ENCODE data around the gene LNX2. TPM values are rescaled to one million over a fixed set of nuclear protein-coding genes. Genes with fewer than 3 reads are reported as not detected.

Gene LNX2
- total RNA-seq, 1 experiment from 2014 or later, result 7.0 TPM

- peak; percentile 43 for DNase-seq (ENCODE audit: low spot score)
Measured at GRCh38 chr13:27607125-27607524, 13.2 kb downstream of the LNX2 start.

GRCh38 chr13:27605610-27606200 is 14.6 kb downstream of the LNX2 start:
- DNase-seq (ENCODE audit: low spot score), result no peak

- no peak for DNase-seq (ENCODE audit: low spot score)
Measured at GRCh38 chr13:27605099-27605498, 15.2 kb downstream of the LNX2 start.

- no peak for DNase-seq (ENCODE audit: low spot score)
Measured at GRCh38 chr13:27601803-27602202, 18.5 kb downstream of the LNX2 start.

- no peak for DNase-seq (ENCODE audit: low spot score)
Measured at GRCh38 chr13:27601208-27601607, 19.1 kb downstream of the LNX2 start.

GRCh38 chr13:27600711-27601110 is 19.6 kb downstream of the LNX2 start:
- no peak for DNase-seq (ENCODE audit: low spot score)

GRCh38 chr13:27599845-27600553 is 20.3 kb downstream of the LNX2 start:
- peak; percentile 74 for DNase-seq (ENCODE audit: low spot score)

GRCh38 chr13:27599096-27599495 is 21.2 kb downstream of the LNX2 start:
- DNase-seq (ENCODE audit: low spot score), result no peak

GRCh38 chr13:27595055-27595811 is 25.1 kb downstream of the LNX2 start:
- peak; percentile 36 for DNase-seq (ENCODE audit: low spot score)

- DNase-seq (ENCODE audit: low spot score), result no peak
Measured at GRCh38 chr13:27593267-27593666, 27.1 kb downstream of the LNX2 start.

GRCh38 chr13:27592865-27593264 is 27.5 kb downstream of the LNX2 start:
- no peak for DNase-seq (ENCODE audit: low spot score)

- no peak for DNase-seq (ENCODE audit: low spot score)
Measured at GRCh38 chr13:27588405-27588804, 31.9 kb downstream of the LNX2 start.

GRCh38 chr13:27587095-27587746 is 33.1 kb downstream of the LNX2 start:
- DNase-seq (ENCODE audit: low spot score), result no peak

- peak; percentile 23 for DNase-seq (ENCODE audit: low spot score)
Measured at GRCh38 chr13:27583645-27584044, 36.7 kb downstream of the LNX2 start.

- DNase-seq (ENCODE audit: low spot score), result peak; percentile 14
Measured at GRCh38 chr13:27578121-27579030, 42.0 kb downstream of the LNX2 start.

GRCh38 chr13:27574661-27575060 is 45.7 kb downstream of the LNX2 start:
- DNase-seq (ENCODE audit: low spot score), result no peak

- peak; percentile 1 for DNase-seq (ENCODE audit: low spot score)
Measured at GRCh38 chr13:27573265-27573664, 47.1 kb downstream of the LNX2 start.

- DNase-seq (ENCODE audit: low spot score), result no peak
Measured at GRCh38 chr13:27572234-27572901, 48.0 kb downstream of the LNX2 start.

- DNase-seq (ENCODE audit: low spot score), result no peak
Measured at GRCh38 chr13:27570906-27571305, 49.4 kb downstream of the LNX2 start.

GRCh38 chr13:27569405-27569804 is 50.9 kb downstream of the LNX2 start:
- DNase-seq (ENCODE audit: low spot score), result no peak

GRCh38 chr13:27565818-27566217 is 54.5 kb downstream of the LNX2 start:
- no peak for DNase-seq (ENCODE audit: low spot score)

Data from A172 (cell line).